Mucosa of descending colon (tissue), 3 donors: ENCODE results near the gene HOXB13. TPM values are rescaled to one million over a fixed set of nuclear protein-coding genes. Genes with fewer than 3 reads are reported as not detected.
A peak's percentile ranks its signal among the peaks of the same experiment; 100 is the strongest.

Experiments used
- ATAC-seq: fragments of 200-7000 bp; cut with Tn5 transposase; one replicate; pipeline ENCODE4 v1.9.1; 2020; ENCODE audit warnings: mild to moderate bottlenecking, moderate library complexity
- DNase-seq, 3 donors: peaks; one replicate each; pipeline ENCODE4 v3.0.0-alpha.2; 2020
- H3K36me3 ChIP-seq: fragments of 200-600 bp; one replicate; pipeline ENCODE4 v1.8.0; 2021; ENCODE audit warnings: low read depth, mild to moderate bottlenecking
- H3K4me1 ChIP-seq: fragments of 200-600 bp; one replicate; pipeline ENCODE4 v1.8.0; 2021; ENCODE audit warnings: low read depth, mild to moderate bottlenecking
- H3K4me3 ChIP-seq: fragments of 200-600 bp; one replicate; pipeline ENCODE4 v1.8.0; 2021; ENCODE audit warnings: mild to moderate bottlenecking
- H3K9me3 ChIP-seq: fragments of 200-600 bp; one replicate; pipeline ENCODE4 v1.8.0; 2021; ENCODE audit warnings: mild to moderate bottlenecking
- intact Hi-C, 2 donors: fragments of 100-400 bp; cut with DNase I in 1 of 2; cut with micrococcal nuclease in 1 of 2; formaldehyde crosslinking; loops; one replicate each; pipeline versions ENCODE4 v1.11.0 to v1.11.1; 2022; cut with DNase I, micrococcal nuclease
- microRNA-seq: library from miRNA; unstranded; fragments of <30 nt; microRNA quantifications from one replicate; pipeline ENCODE4, GENCODE V29; 2019
- total RNA-seq, 3 donors: library from RNA; stranded (reverse); fragmentation: NEBNext Ultra II Directional in 2 of 3; extraction: Animal tissue kit (Norgen Biotek cat#: 25700) in 2 of 3; gene quantifications; one replicate each; pipeline versions ENCODE4 v1.2.1 to v1.2.4, GENCODE V29; 2021 to 2023
- TF ChIP-seq, protein P1 (sequence below): fragments of 200-600 bp; IDR thresholded peaks from one replicate; pipeline ENCODE4 v1.8.0; 2022; ENCODE audit warnings: antibody characterized with exemption, mild to moderate bottlenecking
- donor health status: DM: no; HTN: no; CAD: no; lungs with moderate emphysema.
- donor health status: DM: no; HTN: no; CAD: no.
- donor health status: DM: no; HTN: yes; CAD: no.

Gene HOXB13
- total RNA-seq, 3 donors from 2014 or later = 12.2 to 65.4 (median 48.2) TPM

DNA sequence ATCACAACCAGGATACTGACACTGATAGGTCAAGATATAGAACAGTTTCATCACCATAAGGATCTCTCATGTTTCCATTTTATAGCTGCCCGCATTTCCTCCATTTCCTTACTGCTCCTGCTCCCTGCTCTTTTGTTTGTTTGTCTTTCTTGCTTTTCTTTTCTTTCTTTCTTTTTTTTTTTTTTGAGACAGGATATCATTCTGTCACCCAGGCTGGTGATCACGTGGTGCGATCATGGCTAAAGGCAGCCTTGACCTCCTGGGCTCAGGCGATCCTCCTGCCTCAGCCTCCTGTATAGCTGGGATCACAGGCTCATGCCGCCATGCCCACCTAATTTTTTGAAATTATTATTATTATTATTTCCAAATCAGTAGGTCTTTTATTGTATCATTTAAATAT lies 37.9 kb downstream of the HOXB13 start:
- H3K9me3 ChIP-seq = no peaks in the 10 kb centered on the region
- DNase-seq (no peak), ATAC-seq (no peak)
- H3K4me1 ChIP-seq = no peaks in the 10 kb centered on the region
- no peaks in the 10 kb centered on the region for H3K36me3 ChIP-seq
- intact Hi-C loops = no loop called here
- TF ChIP-seq, protein P1, sequence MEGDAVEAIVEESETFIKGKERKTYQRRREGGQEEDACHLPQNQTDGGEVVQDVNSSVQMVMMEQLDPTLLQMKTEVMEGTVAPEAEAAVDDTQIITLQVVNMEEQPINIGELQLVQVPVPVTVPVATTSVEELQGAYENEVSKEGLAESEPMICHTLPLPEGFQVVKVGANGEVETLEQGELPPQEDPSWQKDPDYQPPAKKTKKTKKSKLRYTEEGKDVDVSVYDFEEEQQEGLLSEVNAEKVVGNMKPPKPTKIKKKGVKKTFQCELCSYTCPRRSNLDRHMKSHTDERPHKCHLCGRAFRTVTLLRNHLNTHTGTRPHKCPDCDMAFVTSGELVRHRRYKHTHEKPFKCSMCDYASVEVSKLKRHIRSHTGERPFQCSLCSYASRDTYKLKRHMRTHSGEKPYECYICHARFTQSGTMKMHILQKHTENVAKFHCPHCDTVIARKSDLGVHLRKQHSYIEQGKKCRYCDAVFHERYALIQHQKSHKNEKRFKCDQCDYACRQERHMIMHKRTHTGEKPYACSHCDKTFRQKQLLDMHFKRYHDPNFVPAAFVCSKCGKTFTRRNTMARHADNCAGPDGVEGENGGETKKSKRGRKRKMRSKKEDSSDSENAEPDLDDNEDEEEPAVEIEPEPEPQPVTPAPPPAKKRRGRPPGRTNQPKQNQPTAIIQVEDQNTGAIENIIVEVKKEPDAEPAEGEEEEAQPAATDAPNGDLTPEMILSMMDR = no peak
- no peak overlapping the region for H3K4me3 ChIP-seq

DNA sequence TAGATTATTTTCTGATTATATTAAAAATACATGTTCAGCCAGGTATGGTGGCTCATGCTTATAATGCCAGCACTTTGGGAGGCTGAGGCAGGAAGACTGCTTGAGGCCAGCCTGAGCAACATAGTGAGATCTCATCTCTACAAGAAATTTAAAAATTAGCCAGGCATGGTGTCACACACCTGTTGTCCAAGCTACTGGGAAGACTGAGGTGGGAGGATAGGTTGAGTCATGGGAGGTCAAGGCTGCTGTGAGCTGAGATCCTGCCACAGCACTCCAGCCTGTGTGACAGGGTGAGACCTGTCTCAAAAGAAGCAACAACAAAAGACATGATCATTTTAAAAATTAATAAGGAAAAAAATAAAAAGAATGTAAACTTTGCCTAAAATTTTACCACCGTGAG lies 46.9 kb downstream of the HOXB13 start:
- intact Hi-C loops = no loop called here
- Histone ChIP-seq H3K36me3 (no peaks in the 10 kb centered on the region), H3K4me1 (peaks cover 6% of the 10 kb centered on the region), H3K9me3 (no peaks in the 10 kb centered on the region), H3K4me3 (no peak overlapping the region)
- TF ChIP-seq, protein P1 = no peak
- ATAC-seq (no peak), DNase-seq (no peak)

DNA sequence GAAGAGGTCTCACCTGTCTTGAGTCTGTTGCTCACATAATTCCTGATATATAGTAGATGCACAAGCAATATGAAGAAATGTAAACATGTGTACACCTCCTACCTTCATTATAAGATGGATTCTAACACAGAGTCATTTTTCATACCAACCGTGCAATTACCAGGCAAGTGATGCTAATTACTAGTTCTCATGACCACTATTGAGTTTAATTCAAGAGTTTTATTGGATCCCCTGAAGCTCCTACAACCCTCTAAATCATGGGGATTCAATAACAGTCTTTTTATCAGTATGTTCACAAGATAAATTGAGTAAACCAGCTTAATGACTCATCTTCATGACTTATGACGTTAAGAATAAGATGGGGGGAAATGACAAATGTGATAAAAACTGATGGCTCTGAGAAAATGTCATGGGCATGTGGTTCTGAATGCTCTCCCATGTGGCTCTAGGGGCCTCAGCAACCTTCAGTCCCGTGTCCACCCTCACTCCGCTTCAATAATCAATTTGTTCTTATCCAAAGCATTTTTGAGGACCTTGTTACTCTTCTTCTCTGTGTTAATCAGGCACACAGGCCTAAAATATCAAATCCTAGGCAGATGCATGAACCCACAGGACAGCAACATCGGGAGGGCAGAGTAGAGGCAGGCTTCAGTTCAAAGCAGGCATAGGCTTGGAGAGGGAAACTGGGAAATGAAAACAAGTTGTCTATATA lies 49.0 kb downstream of the HOXB13 start:
- no peak for DNase-seq
- no peaks in the 10 kb centered on the region for H3K36me3 ChIP-seq
- intact Hi-C loops = loop anchor here (5.0 to 10.0 kb wide), 2 partner anchors 113 to 195 kb away; no protein-coding TSS in a partner anchor
- TF ChIP-seq, protein P1 = no peak
- no peak overlapping the region for H3K4me3 ChIP-seq
- H3K4me1 ChIP-seq = peaks cover 11% of the 10 kb centered on the region
- ATAC-seq = no peak
- no peaks in the 10 kb centered on the region for H3K9me3 ChIP-seq

DNA sequence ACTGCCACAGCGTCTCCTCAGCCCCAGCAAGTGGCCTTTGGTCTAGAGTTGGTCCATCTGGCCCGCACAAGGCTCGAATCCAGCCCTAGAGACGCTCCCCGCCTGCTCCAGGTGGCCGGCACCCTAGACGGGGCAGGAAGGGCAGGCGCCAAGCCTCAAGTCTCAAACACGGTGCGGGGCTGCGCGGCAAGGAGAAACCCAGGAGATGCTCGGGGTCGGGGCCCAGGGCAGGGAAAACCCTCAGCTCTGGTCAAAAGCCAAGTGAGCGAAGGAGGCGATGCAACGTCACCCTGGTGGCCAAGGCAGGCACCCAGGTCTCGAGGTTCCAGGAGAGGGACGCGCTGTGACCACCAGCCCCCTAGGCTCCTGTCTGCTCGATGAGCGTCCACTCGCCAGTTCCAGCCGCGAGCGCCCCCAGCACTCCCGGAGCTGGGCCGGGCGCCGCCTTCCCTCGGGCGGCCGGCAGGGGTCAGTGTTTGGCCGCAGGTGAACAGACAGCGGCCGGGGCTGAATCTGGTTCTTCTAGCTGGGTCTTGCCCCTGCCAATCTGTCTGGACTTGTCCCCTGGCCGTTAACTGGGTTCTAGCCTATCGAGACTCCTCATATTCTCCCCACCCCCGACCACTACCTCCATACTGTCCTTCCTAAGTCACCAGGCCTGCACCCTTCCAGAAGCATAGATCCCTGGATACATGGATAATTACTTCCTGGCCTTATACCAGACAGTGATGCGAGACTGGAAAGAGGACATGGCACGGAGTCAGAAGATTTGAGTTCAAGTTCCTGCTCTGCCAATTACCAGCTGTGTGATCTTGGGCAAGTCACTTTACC lies 50.2 kb downstream of the HOXB13 start:
- Histone ChIP-seq H3K9me3 (no peaks in the 10 kb centered on the region), H3K4me3 (no peak overlapping the region), H3K36me3 (no peaks in the 10 kb centered on the region), H3K4me1 (peaks cover 11% of the 10 kb centered on the region)
- intact Hi-C loops = loop anchor here (5.0 to 10.0 kb wide), 2 partner anchors 114 to 196 kb away; no protein-coding TSS in a partner anchor
- TF ChIP-seq, protein P1 = peak; percentile 95
- ATAC-seq (peak; percentile 96), DNase-seq (peak; percentile 74 to 86 (median 85))

DNA sequence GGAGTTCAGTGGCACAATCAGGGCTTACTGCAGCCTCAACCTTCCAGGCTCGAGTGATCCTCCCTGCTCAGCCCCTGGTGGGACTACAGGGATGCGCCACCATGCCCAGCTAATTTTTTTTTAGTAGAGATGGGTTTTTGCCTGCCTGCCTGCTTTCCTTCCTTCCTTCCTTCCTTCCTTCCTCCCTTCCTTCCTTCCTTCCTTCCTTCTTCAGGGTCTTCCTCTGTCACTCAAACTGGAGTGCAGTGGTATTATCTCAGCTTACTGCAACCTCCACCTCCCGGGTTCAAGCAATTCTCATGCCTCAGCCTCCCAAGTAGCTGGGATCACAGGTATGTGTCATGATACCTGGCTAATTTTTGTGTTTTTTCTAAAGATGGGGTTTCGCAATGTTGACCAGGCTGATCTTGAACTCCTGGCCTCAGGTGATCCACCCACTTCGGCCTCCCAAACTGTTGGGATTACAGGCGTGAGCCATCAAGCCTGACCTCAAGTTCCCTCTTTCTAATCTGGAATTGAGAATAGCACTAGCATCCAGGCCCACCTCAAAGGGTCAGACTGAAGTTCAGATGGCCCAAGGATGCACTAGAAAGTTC lies 51.5 kb downstream of the HOXB13 start:
- Histone ChIP-seq H3K9me3 (no peaks in the 10 kb centered on the region), H3K4me1 (peaks cover 15% of the 10 kb centered on the region), H3K36me3 (no peaks in the 10 kb centered on the region), H3K4me3 (no peak overlapping the region)
- no peak for ATAC-seq
- TF ChIP-seq, protein P1 = no peak
- no peak for DNase-seq
- intact Hi-C loops = loop anchor here (5.0 to 10.0 kb wide), 2 partner anchors 115 to 198 kb away; no protein-coding TSS in a partner anchor

Small RNA genes within 50 kb of the gene (microRNA-seq; reads per million reads assigned to microRNA genes)
- gene MIR3185 = not detected

Other genes with a start within 250 kb of the HOXB13 start
- not detected for gene HOXB1, start 197.7 kb downstream of the HOXB13 start, total RNA-seq
- 10 to 100 TPM in 1 of 3 donors, 1 to 10 TPM in 1, under 1 TPM in 1; 0.93 to 32.4 (median 3.3) TPM for gene HOXB2, start 183.6 kb downstream of the HOXB13 start, total RNA-seq
- 10 to 100 TPM in 1 of 3 donors, 1 to 10 TPM in 2; 4.5 to 14.6 (median 5.3) TPM for gene HOXB4, start 150.4 kb downstream of the HOXB13 start, total RNA-seq
- 10 to 100 TPM; 42.4 to 64.8 (median 43.4) TPM for gene HOXB3, start 138.5 kb downstream of the HOXB13 start, total RNA-seq
- 10 to 100 TPM; 16.2 to 29.3 (median 19.9) TPM for gene HOXB5, start 135.0 kb downstream of the HOXB13 start, total RNA-seq
- gene HOXB6, start 123.8 kb downstream of the HOXB13 start, total RNA-seq = 10 to 100 TPM; 41.3 to 68.8 (median 50.9) TPM
- gene HOXB7, start 117.7 kb downstream of the HOXB13 start, total RNA-seq = 10 to 100 TPM; 10.9 to 29.1 (median 22.4) TPM
- gene HOXB8, start 113.5 kb downstream of the HOXB13 start, total RNA-seq = 1 to 10 TPM; 4.2 to 7.5 (median 5.6) TPM
- 10 to 100 TPM; 40.1 to 78.4 (median 41.5) TPM for gene HOXB9, start 102.4 kb downstream of the HOXB13 start, total RNA-seq
- 100 to 1,000 TPM in 2 of 3 donors, 10 to 100 TPM in 1; 32.2 to 180 (median 137) TPM for gene PRAC1, start 6.2 kb downstream of the HOXB13 start, total RNA-seq
- gene PRAC2, start 5.6 kb downstream of the HOXB13 start, total RNA-seq = 10 to 100 TPM in 2 of 3 donors, 1 to 10 TPM in 1; 6.6 to 24.0 (median 12.4) TPM
- 10 to 100 TPM; 10.7 to 25.1 (median 12.2) TPM for gene TTLL6, start 88.5 kb upstream of the HOXB13 start, total RNA-seq
- gene CALCOCO2, start 102.3 kb upstream of the HOXB13 start, total RNA-seq = 100 to 1,000 TPM; 181 to 296 (median 224) TPM
- 100 to 1,000 TPM; 115 to 223 (median 198) TPM for gene ATP5MC1, start 164.0 kb upstream of the HOXB13 start, total RNA-seq
- gene UBE2Z, start 179.7 kb upstream of the HOXB13 start, total RNA-seq = 10 to 100 TPM; 67.6 to 70.5 (median 68.1) TPM
- 100 to 1,000 TPM in 2 of 3 donors, 10 to 100 TPM in 1; 90.3 to 112 (median 101) TPM for gene SNF8, start 216.1 kb upstream of the HOXB13 start, total RNA-seq
- gene GIP, start 239.8 kb upstream of the HOXB13 start, total RNA-seq = not detected